Hepatocyte (in vitro differentiated cells): ENCODE measurements around the gene ADGRL3.

ENCODE experiments used
- EZH2 ChIP-seq: fragments of 200-600 bp; sonication (generic); IDR thresholded peaks from 2 replicates; pipeline ENCODE4 v1.6.1; 2016; ENCODE audit warnings: antibody characterized with exemption, mild to moderate bottlenecking, borderline replicate concordance
- TF ChIP-seq, protein P1 (sequence below): fragments of 200-600 bp; sonication (generic); IDR thresholded peaks from 2 replicates; pipeline ENCODE4 v1.5.1; 2016; ENCODE audit warnings: antibody characterized with exemption, mild to moderate bottlenecking; ENCODE audit not compliant: poor library complexity

DNA sequence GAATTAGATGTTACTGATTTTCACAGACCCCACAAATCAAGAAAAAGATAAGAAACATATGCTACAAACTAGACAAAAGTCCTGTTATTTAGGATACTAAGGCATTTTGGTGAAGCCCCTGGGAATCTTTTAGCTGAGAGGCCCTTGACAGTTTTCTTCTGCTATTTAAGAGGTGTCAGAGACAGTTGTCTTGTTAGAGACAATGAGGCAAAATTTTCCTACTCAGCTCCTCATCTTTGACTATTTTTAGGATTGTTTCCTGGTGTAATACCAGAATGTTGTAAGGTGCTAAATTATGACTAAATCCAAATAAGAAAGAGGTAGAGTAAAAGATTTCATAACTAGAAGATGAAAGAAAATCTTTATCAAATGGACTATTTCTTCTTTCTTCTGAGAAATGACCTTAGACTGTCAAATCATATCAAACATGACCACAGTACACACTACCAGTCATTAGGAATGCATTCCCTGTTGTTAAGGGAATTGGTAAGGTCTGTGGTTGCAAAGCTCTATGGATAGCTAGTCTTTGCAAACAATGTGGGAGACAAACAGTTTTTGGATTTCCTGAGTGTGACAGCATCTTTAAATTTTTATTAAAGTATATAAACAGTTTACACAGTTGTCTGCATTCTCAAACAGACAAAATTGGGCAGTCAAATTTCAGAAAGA, 926.1 kb downstream of the ADGRL3 start:
- TF ChIP-seq, protein P1, sequence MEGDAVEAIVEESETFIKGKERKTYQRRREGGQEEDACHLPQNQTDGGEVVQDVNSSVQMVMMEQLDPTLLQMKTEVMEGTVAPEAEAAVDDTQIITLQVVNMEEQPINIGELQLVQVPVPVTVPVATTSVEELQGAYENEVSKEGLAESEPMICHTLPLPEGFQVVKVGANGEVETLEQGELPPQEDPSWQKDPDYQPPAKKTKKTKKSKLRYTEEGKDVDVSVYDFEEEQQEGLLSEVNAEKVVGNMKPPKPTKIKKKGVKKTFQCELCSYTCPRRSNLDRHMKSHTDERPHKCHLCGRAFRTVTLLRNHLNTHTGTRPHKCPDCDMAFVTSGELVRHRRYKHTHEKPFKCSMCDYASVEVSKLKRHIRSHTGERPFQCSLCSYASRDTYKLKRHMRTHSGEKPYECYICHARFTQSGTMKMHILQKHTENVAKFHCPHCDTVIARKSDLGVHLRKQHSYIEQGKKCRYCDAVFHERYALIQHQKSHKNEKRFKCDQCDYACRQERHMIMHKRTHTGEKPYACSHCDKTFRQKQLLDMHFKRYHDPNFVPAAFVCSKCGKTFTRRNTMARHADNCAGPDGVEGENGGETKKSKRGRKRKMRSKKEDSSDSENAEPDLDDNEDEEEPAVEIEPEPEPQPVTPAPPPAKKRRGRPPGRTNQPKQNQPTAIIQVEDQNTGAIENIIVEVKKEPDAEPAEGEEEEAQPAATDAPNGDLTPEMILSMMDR, result no peak
- TF ChIP-seq EZH2, result no peak
